Renal cortex interstitium (tissue), 11 donors: ENCODE results near the gene GRK4. TPM values are rescaled to one million over a fixed set of nuclear protein-coding genes. Genes with fewer than 3 reads are reported as not detected.
"Not testable (repeated sequence)": the region's sequence is repeated elsewhere in the genome, so short reads cannot be mapped to it uniquely, and the experiment has no call there.

Source experiments
- DNase-seq, 11 donors: peaks; one replicate each; pipeline ENCODE4 v3.0.0-alpha.2; 2013; ENCODE audit warnings: low read depth in 9 of 11, low spot score in 4 of 11; ENCODE audit errors: extremely low read depth in 1 of 11
- polyA plus RNA-seq, 3 donors: library from polyadenylated mRNA; unstranded; fragments of 120-200 nt; gene quantifications; one replicate each; pipeline ENCODE4 v1.2.1, GENCODE V29; 2013; ENCODE audit not compliant: insufficient read length in 3 of 3

GRK4 gene
- polyA plus RNA-seq, 3 donors, result 6.2 to 10.0 (median 8.0) TPM

- not testable (repeated sequence) for DNase-seq
Observed at GRCh38 chr4:2983715-2984114, 20.3 kb downstream of the GRK4 start.

GRCh38 chr4:2991243-2991642 is 27.9 kb downstream of the GRK4 start:
- DNase-seq, result no peak

GRCh38 chr4:2994917-2995316 is 31.5 kb downstream of the GRK4 start:
- no peak for DNase-seq

GRCh38 chr4:2995546-2996265 is 32.3 kb downstream of the GRK4 start:
- DNase-seq, result no peak

GRCh38 chr4:2996415-2996814 is 33.0 kb downstream of the GRK4 start:
- no peak for DNase-seq

- DNase-seq, result no peak
Observed at GRCh38 chr4:3007724-3008123, 44.4 kb downstream of the GRK4 start.

GRCh38 chr4:3009422-3009821 is 46.1 kb downstream of the GRK4 start:
- DNase-seq, result no peak

- no peak for DNase-seq
Observed at GRCh38 chr4:3010577-3010976, 47.2 kb downstream of the GRK4 start.

GRCh38 chr4:3010998-3011397 is 47.6 kb downstream of the GRK4 start:
- no peak for DNase-seq

- DNase-seq, result no peak
Observed at GRCh38 chr4:3011456-3012220, 48.3 kb downstream of the GRK4 start.

GRCh38 chr4:3013323-3013722 is 50.0 kb downstream of the GRK4 start:
- DNase-seq, result no peak

GRCh38 chr4:3013839-3014350 is 50.5 kb downstream of the GRK4 start:
- DNase-seq, result no peak

GRCh38 chr4:3016961-3017360 is 53.6 kb downstream of the GRK4 start:
- no peak for DNase-seq

- DNase-seq, result no peak
Observed at GRCh38 chr4:3017504-3017903, 54.1 kb downstream of the GRK4 start.

- no peak for DNase-seq
Observed at GRCh38 chr4:3019145-3019846, 55.9 kb downstream of the GRK4 start.

GRCh38 chr4:3021127-3021526 is 57.8 kb downstream of the GRK4 start:
- DNase-seq, result no peak

- no peak for DNase-seq
Observed at GRCh38 chr4:3021627-3022026, 58.3 kb downstream of the GRK4 start.

GRCh38 chr4:3022112-3022511 is 58.7 kb downstream of the GRK4 start:
- no peak for DNase-seq

- DNase-seq, result no peak
Observed at GRCh38 chr4:3022651-3023050, 59.3 kb downstream of the GRK4 start.

- no peak for DNase-seq
Observed at GRCh38 chr4:3025881-3026280, 62.5 kb downstream of the GRK4 start.
